Liver (tissue), 9 donors: Measurements from ENCODE around the gene SKI. TPM values are rescaled to one million over a fixed set of nuclear protein-coding genes. Genes with fewer than 3 reads are reported as not detected.
A peak's percentile ranks its signal among the peaks of the same experiment; 100 is the strongest.

ENCODE experiments used
- DNase-seq: peaks from one replicate; pipeline ENCODE4 v3.0.0-alpha.2; 2017; ENCODE audit warnings: low spot score
- H3K27ac ChIP-seq, 2 donors: one replicate each; pipeline ENCODE4 v1.7.0; 2013; ENCODE audit warnings: inconsistent platforms in 2 of 2, low read length in 2 of 2, control low read depth in 1 of 2, low read depth in 1 of 2, mild to moderate bottlenecking in 1 of 2
- H3K27me3 ChIP-seq, 4 donors: one replicate each; pipeline versions ENCODE4 v1.6.1 to v1.7.0; 2013; ENCODE audit warnings: low read length in 3 of 4, inconsistent platforms in 1 of 4, mild to moderate bottlenecking in 1 of 4, moderate library complexity in 1 of 4; ENCODE audit not compliant: control insufficient read depth in 4 of 4, insufficient read depth in 4 of 4
- H3K36me3 ChIP-seq, 4 donors: one replicate each; pipeline versions ENCODE4 v1.6.1 to v1.7.0; 2013; ENCODE audit warnings: low read length in 3 of 4, mild to moderate bottlenecking in 3 of 4, low read depth in 1 of 4, moderate library complexity in 1 of 4; ENCODE audit not compliant: control insufficient read depth in 4 of 4, insufficient read depth in 3 of 4
- H3K4me1 ChIP-seq, 4 donors: one replicate each; pipeline versions ENCODE4 v1.6.1 to v1.7.0; 2013; ENCODE audit warnings: low read length in 3 of 4, mild to moderate bottlenecking in 3 of 4, moderate library complexity in 1 of 4; ENCODE audit not compliant: control insufficient read depth in 4 of 4, insufficient read depth in 4 of 4
- H3K4me3 ChIP-seq, 3 donors: one replicate each; pipeline versions ENCODE4 v1.6.1 to v1.7.0; 2013; ENCODE audit warnings: low read length in 3 of 3, control low read depth in 1 of 3, low read depth in 1 of 3, mild to moderate bottlenecking in 1 of 3
- H3K9ac ChIP-seq, 2 donors: one replicate each; pipeline ENCODE4 v1.7.0; 2013; ENCODE audit warnings: low read length in 2 of 2, mild to moderate bottlenecking in 2 of 2, moderate library complexity in 2 of 2, control low read depth in 1 of 2, low read depth in 1 of 2
- H3K9me3 ChIP-seq, 4 donors: one replicate each; pipeline versions ENCODE4 v1.6.1 to v1.7.0; 2013; ENCODE audit warnings: low read length in 3 of 4; ENCODE audit not compliant: control insufficient read depth in 4 of 4
- ATF3 ChIP-seq: IDR thresholded peaks from 2 replicates; pipeline ENCODE4 v1.6.1; 2016; ENCODE audit warnings: antibody characterized with exemption
- EGR1 ChIP-seq, 2 donors: IDR thresholded peaks; 2 replicates each; pipeline ENCODE4 v1.6.1; 2016 to 2018; ENCODE audit warnings: antibody characterized with exemption in 2 of 2, low read depth in 2 of 2
- HNF4A ChIP-seq, 2 donors: conservative IDR thresholded peaks; 2 replicates each; pipeline ENCODE4 v1.6.1; 2016; ENCODE audit warnings: antibody characterized with exemption in 2 of 2, mild to moderate bottlenecking in 2 of 2
- JUND ChIP-seq, 2 donors: IDR thresholded peaks; 2 replicates each; pipeline ENCODE4 v1.6.1; 2016; ENCODE audit warnings: antibody characterized with exemption in 2 of 2
- MAX ChIP-seq: IDR thresholded peaks from 2 replicates; pipeline ENCODE4 v1.6.1; 2016; ENCODE audit warnings: antibody characterized with exemption
- NR2F2 ChIP-seq: IDR thresholded peaks from 2 replicates; pipeline ENCODE4 v1.6.1; 2016; ENCODE audit warnings: antibody characterized with exemption
- RAD21 ChIP-seq, 2 donors: IDR thresholded peaks; 2 replicates each; pipeline ENCODE4 v1.6.1; 2016; ENCODE audit warnings: antibody characterized with exemption in 2 of 2, mild to moderate bottlenecking in 2 of 2
- REST ChIP-seq: IDR thresholded peaks from 2 replicates; pipeline ENCODE4 v1.6.1; 2016; ENCODE audit warnings: antibody characterized with exemption, mild to moderate bottlenecking
- RXRA ChIP-seq, 2 donors: IDR thresholded peaks; 2 replicates each; pipeline ENCODE4 v1.6.1; 2017 to 2018; ENCODE audit warnings: antibody characterized with exemption in 2 of 2, mild to moderate bottlenecking in 1 of 2
- ZBTB33 ChIP-seq: IDR thresholded peaks from 2 replicates; pipeline ENCODE4 v1.6.1; 2016; ENCODE audit warnings: antibody characterized with exemption
- WGBS: extraction: QIAGEN DNeasy Blood & Tissue Kit; methylation state at CpG from one replicate; pipeline ENCODE4 v1.1.7; 2013; 5-methylcytosine and 5-hydroxymethylcytosine counted together
- polyA plus RNA-seq, 2 donors: library from polyadenylated mRNA; stranded (reverse) in 1 of 2; unstranded in 1 of 2; fragments of 200-250 nt in 1 of 2; fragments of >200 nt in 1 of 2; fragmentation: Nextera tagmentation in 1 of 2; extraction: Ambion mirVana in 1 of 2; gene quantifications; one replicate each; pipeline versions ENCODE4 v1.2.1 to v1.2.3, GENCODE V29; 2013 to 2015
- total RNA-seq, 2 donors: library from RNA; depleted of rRNA; stranded (reverse); fragments of >200 nt; gene quantifications; one replicate each; pipeline ENCODE4 v1.2.3, GENCODE V29; 2014
- donor health status: healthy.
- donor health status: healthy.
- donor health status: healthy.
- donor health status: healthy.
- donor health status: healthy.

The SKI gene
- total and polyA plus RNA-seq, 4 donors = 3.2 to 21.3 (median 19.5) TPM

GRCh38 chr1:2273401-2274090 lies 45.4 kb downstream of the SKI start (continued):
- TF ChIP-seq REST = no peak
- no peak for TF ChIP-seq ZBTB33
- no peak for TF ChIP-seq RXRA (IDR thresholded peaks at IDR 0.05)
- no peak for TF ChIP-seq EGR1 (IDR thresholded peaks at IDR 0.05; ENCODE audit: low read depth in 2 of 2)
- TF ChIP-seq ATF3 = no peak
- no peak for TF ChIP-seq RAD21 (IDR thresholded peaks at IDR 0.05)
- no peak for TF ChIP-seq MAX

GRCh38 chr1:2274231-2274928 lies 46.3 kb downstream of the SKI start:
- Histone ChIP-seq H3K4me3 (no peak overlapping the region), H3K9ac (no peak overlapping the region), H3K4me1 (peaks cover 48 to 93% (median 71%) of the 10 kb centered on the region in 4 donors), H3K27me3 (no peaks in the 10 kb centered on the region), H3K9me3 (no peaks in the 10 kb centered on the region), H3K36me3 (peaks cover 0 to 2% (median 0%) of the 10 kb centered on the region in 4 donors), H3K27ac (peak overlapping the region; percentile 7 to 50)
- DNase-seq = no peak
- 83% methylated on average over 24 of the region's 24 CpGs for WGBS
- TF ChIP-seq HNF4A (conservative IDR thresholded peaks at IDR 0.05) (no peak), ZBTB33 (no peak), ATF3 (no peak), REST (no peak), NR2F2 (no peak), JUND (IDR thresholded peaks at IDR 0.05) (no peak), RAD21 (IDR thresholded peaks at IDR 0.05) (peak in 1 of 2 donors; percentile 5)
